HepG2 (cell line): ENCODE measurements around the gene PFKFB2. TPM values are rescaled to one million over a fixed set of nuclear protein-coding genes. Genes with fewer than 3 reads are reported as not detected.

Source experiments
- CBX5 ChIP-seq: sonication (generic); formaldehyde crosslinking; IDR thresholded peaks from 2 replicates; pipeline ENCODE4 v1.4.0; 2020; ENCODE audit warnings: missing genetic modification reagents, borderline replicate concordance
- FOXA1 ChIP-seq, 2 experiments: fragments of 450-650 bp in 1 of 2; sonication (generic) in 1 of 2; formaldehyde crosslinking in 1 of 2; IDR thresholded peaks; 2 replicates each; pipeline versions ENCODE4 v1.4.0 to v1.6.1; 2016 to 2020; ENCODE audit warnings: missing genetic modification reagents in 1 of 2
- FOXA3 ChIP-seq: IDR thresholded peaks from 2 replicates; pipeline ENCODE4 v1.6.1; 2016; ENCODE audit warnings: missing genetic modification reagents, missing compliant biosample characterization
- GABPA ChIP-seq, 2 experiments: IDR thresholded peaks; 2 replicates each; pipeline ENCODE4 v1.6.1; 2011 to 2016; ENCODE audit warnings: low read depth in 2 of 2, low read length in 1 of 2, missing biosample characterization in 1 of 2, missing genetic modification characterization in 1 of 2
- NCOA2 ChIP-seq: sonication (generic); formaldehyde crosslinking; IDR thresholded peaks from 2 replicates; pipeline ENCODE4 v1.8.0; 2022; ENCODE audit warnings: inconsistent platforms
- NR3C1 ChIP-seq: sonication (generic); formaldehyde crosslinking; IDR thresholded peaks from 2 replicates; pipeline ENCODE4 v1.4.0; 2020; ENCODE audit warnings: missing genetic modification reagents
- RCOR2 ChIP-seq: IDR thresholded peaks from 2 replicates; pipeline ENCODE4 v1.6.1; 2016; ENCODE audit warnings: missing biosample characterization, missing genetic modification reagents
- RFX5 ChIP-seq: IDR thresholded peaks from 2 replicates; pipeline ENCODE4 v1.6.1; 2011; ENCODE audit warnings: low read depth, low read length, improper control_type of control experiment
- RFXAP ChIP-seq: sonication (generic); formaldehyde crosslinking; IDR thresholded peaks from 2 replicates; pipeline ENCODE4 v1.4.0; 2020; ENCODE audit warnings: missing genetic modification reagents, borderline replicate concordance
- SALL2 ChIP-seq: sonication (generic); formaldehyde crosslinking; IDR thresholded peaks from 2 replicates; pipeline ENCODE4 v1.8.1; 2023; ENCODE audit warnings: mild to moderate bottlenecking, missing genetic modification reagents, inconsistent platforms
- SRSF9 ChIP-seq: fragments of 200-400 bp; formaldehyde crosslinking; IDR thresholded peaks from 2 replicates; pipeline ENCODE4 v1.6.1; 2018; ENCODE audit warnings: borderline replicate concordance, mild to moderate bottlenecking, low read depth, low read length; ENCODE audit not compliant: insufficient read depth, poor library complexity, severe bottlenecking
- TAF1 ChIP-seq: sonication (generic); formaldehyde crosslinking; IDR thresholded peaks from 2 replicates; pipeline ENCODE4 v1.4.0; 2020; ENCODE audit warnings: missing genetic modification reagents
- YEATS2 ChIP-seq: sonication (generic); formaldehyde crosslinking; IDR thresholded peaks from 2 replicates; pipeline ENCODE4 v1.4.0; 2020; ENCODE audit warnings: missing genetic modification reagents, borderline replicate concordance
- ZNF136 ChIP-seq: sonication (generic); formaldehyde crosslinking; IDR thresholded peaks from 2 replicates; pipeline ENCODE4 v1.8.1; 2022; ENCODE audit warnings: low read depth, mild to moderate bottlenecking, moderate library complexity, missing genetic modification reagents
- ZNF180 ChIP-seq: sonication (generic); formaldehyde crosslinking; IDR thresholded peaks from 2 replicates; pipeline ENCODE4 v1.4.0; 2020; ENCODE audit warnings: low read depth, missing genetic modification reagents, borderline replicate concordance
- ZNF772 ChIP-seq: sonication (generic); formaldehyde crosslinking; IDR thresholded peaks from 2 replicates; pipeline ENCODE4 v1.5.0; 2020; ENCODE audit warnings: mild to moderate bottlenecking, missing genetic modification reagents
- polyA plus RNA-seq, 8 experiments: library from polyadenylated mRNA; depleted of rRNA in 3 of 8; stranded (reverse) in 7 of 8; unstranded in 1 of 8; fragments of >200 nt; fragmentation: Illumina TruSeq in 4 of 8; extraction: Trizol in 4 of 8; gene quantifications; 2 replicates each; pipeline versions ENCODE4 v1.2.1 to v1.2.3, GENCODE V29; 2011 to 2016; ENCODE audit warnings: low read depth in 4 of 8, missing spikeins in 1 of 8, mixed read lengths in 1 of 8; ENCODE audit not compliant: insufficient read depth in 1 of 8
- total RNA-seq, 5 experiments: library from RNA; depleted of rRNA; stranded (reverse); fragments of >200 nt; fragmentation: Illumina TruSeq; extraction: Trizol; gene quantifications; 2 replicates each; pipeline ENCODE4 v1.2.3, GENCODE V29; 2016; ENCODE audit warnings: low read depth in 1 of 5
- TF ChIP-seq, protein P1 (sequence below): IDR thresholded peaks from 2 replicates; pipeline ENCODE4 v1.6.1; 2016
- TF ChIP-seq, protein P2 (sequence below): sonication (generic); formaldehyde crosslinking; IDR thresholded peaks from 2 replicates; pipeline ENCODE4 v1.9.0; 2021; ENCODE audit warnings: missing genetic modification reagents, mild to moderate bottlenecking, borderline replicate concordance
- TF ChIP-seq, protein P3 (sequence below): sonication (generic); formaldehyde crosslinking; IDR thresholded peaks from 2 replicates; pipeline ENCODE4 v1.4.0; 2020; ENCODE audit warnings: missing genetic modification reagents, low read depth, mild to moderate bottlenecking, borderline replicate concordance
- TF ChIP-seq, protein P4 (sequence below): IDR thresholded peaks from 2 replicates; pipeline ENCODE4 v1.6.1; 2018; ENCODE audit warnings: missing genetic modification reagents
- TF ChIP-seq, protein P5 (sequence below): sonication (generic); formaldehyde crosslinking; IDR thresholded peaks from 2 replicates; pipeline ENCODE4 v1.4.0; 2020; ENCODE audit warnings: missing genetic modification reagents

The PFKFB2 gene
- total and polyA plus RNA-seq, 2 of the 13 experiments (the other 11 are each of a cell fraction or from before 2014, with no cell fraction given), result 4.6 to 10.6 TPM

DNA sequence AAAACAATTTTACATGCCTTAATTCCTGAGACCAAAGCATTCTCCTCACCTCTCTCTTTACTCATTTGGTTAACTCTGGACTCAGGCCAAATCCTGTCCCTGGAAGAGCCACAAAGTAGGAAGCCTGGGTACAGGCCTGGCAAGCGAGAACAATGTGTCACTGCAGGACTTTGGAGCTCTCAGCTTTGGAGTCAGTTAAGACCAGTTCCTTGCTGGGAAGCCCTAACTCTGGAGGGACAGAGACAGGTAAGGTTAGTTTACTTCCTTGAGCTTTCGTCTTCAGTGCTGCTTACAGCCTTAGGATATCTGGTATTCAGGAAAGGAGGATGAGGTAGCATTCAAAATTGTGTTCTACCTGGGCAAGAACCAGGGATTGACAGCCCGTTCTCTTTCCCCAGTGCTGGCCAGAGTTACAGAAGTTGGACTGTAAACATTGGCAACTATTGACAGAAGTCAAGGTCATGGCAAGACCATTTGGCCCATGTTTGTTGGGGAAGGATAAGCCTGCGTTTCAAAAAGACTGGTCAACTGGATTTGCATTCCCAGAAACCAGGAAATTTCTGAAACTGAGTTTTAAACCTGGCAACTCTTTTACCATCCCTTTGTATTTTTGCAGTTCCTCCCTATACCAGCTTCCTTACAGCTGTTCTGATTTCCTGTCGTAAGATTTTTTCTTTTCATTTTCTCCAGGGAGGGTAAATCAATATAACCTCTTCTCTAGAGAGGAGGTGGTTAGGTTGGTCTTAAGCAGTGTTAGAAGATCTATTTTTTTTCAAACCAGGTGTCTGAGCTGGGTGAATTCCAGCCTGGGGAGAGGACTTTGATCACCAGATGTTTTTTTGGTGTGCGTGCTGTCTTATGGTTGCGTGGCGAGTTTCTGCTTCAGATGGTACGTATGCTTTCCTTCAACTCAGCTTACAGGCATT is 35.9 kb downstream of the PFKFB2 start, which contains the start of gene C4BPB (continued):
- TF ChIP-seq, protein P1, sequence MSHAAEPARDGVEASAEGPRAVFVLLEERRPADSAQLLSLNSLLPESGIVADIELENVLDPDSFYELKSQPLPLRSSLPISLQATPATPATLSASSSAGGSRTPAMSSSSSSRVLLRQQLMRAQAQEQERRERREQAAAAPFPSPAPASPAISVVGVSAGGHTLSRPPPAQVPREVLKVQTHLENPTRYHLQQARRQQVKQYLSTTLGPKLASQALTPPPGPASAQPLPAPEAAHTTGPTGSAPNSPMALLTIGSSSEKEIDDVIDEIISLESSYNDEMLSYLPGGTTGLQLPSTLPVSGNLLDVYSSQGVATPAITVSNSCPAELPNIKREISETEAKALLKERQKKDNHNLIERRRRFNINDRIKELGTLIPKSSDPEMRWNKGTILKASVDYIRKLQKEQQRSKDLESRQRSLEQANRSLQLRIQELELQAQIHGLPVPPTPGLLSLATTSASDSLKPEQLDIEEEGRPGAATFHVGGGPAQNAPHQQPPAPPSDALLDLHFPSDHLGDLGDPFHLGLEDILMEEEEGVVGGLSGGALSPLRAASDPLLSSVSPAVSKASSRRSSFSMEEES (CRISPR knock-in tag), result peak; percentile 73
- TF ChIP-seq, protein P2, sequence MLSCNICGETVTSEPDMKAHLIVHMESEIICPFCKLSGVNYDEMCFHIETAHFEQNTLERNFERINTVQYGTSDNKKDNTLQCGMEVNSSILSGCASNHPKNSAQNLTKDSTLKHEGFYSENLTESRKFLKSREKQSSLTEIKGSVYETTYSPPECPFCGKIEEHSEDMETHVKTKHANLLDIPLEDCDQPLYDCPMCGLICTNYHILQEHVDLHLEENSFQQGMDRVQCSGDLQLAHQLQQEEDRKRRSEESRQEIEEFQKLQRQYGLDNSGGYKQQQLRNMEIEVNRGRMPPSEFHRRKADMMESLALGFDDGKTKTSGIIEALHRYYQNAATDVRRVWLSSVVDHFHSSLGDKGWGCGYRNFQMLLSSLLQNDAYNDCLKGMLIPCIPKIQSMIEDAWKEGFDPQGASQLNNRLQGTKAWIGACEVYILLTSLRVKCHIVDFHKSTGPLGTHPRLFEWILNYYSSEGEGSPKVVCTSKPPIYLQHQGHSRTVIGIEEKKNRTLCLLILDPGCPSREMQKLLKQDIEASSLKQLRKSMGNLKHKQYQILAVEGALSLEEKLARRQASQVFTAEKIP (CRISPR knock-in tag), result no peak
- TF ChIP-seq TAF1, result peak; percentile 40; the same call in 1 of the 2 replicates
- TF ChIP-seq SRSF9, result no peak
- TF ChIP-seq, protein P3, sequence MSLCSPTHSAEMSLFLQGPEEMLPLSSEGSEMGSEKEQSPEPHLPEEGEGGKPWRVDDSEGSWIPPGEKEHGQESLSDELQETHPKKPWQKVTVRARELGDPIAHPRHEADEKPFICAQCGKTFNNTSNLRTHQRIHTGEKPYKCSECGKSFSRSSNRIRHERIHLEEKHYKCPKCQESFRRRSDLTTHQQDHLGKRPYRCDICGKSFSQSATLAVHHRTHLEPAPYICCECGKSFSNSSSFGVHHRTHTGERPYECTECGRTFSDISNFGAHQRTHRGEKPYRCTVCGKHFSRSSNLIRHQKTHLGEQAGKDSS, result 0 out of 2 replicates have a peak, but pooled peaks have one; percentile 71
- TF ChIP-seq RCOR2, result peak; percentile 78
- TF ChIP-seq RFX5, result 0 out of 2 replicates have a peak, but pooled peaks have one; percentile 13
- peak; percentile 92 for TF ChIP-seq NCOA2 (CRISPR knock-in tag)
- TF ChIP-seq NR3C1 (CRISPR knock-in tag), result no peak
- TF ChIP-seq YEATS2, result peak; percentile 53; the same call in 1 of the 2 replicates
- peak; percentile 32; the same call in 1 of the 2 replicates for TF ChIP-seq RFXAP (CRISPR knock-in tag)
- TF ChIP-seq FOXA3 (CRISPR knock-in tag), result peak; percentile 98
- TF ChIP-seq ZNF136 (CRISPR knock-in tag), result peak; percentile 47; the same call in 1 of the 2 replicates
- peak; percentile 92 for TF ChIP-seq FOXA1 (IDR thresholded peaks at IDR 0.05)
- peak; percentile 99 for TF ChIP-seq FOXA1 (CRISPR knock-in tag; IDR thresholded peaks at IDR 0.05)
- peak; percentile 21; the same call in 1 of the 2 replicates for TF ChIP-seq CBX5 (CRISPR knock-in tag)
- TF ChIP-seq SALL2, result no peak
- TF ChIP-seq, protein P4, sequence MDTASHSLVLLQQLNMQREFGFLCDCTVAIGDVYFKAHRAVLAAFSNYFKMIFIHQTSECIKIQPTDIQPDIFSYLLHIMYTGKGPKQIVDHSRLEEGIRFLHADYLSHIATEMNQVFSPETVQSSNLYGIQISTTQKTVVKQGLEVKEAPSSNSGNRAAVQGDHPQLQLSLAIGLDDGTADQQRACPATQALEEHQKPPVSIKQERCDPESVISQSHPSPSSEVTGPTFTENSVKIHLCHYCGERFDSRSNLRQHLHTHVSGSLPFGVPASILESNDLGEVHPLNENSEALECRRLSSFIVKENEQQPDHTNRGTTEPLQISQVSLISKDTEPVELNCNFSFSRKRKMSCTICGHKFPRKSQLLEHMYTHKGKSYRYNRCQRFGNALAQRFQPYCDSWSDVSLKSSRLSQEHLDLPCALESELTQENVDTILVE (CRISPR knock-in tag), result 0 out of 2 replicates have a peak, but pooled peaks have one; percentile 60
- TF ChIP-seq GABPA (IDR thresholded peaks at IDR 0.05; ENCODE audit: low read depth, low read length), result no peak
- TF ChIP-seq GABPA (CRISPR knock-in tag; IDR thresholded peaks at IDR 0.05; ENCODE audit: low read depth), result peak; percentile 19; the same call in 1 of the 2 replicates
- TF ChIP-seq, protein P5, sequence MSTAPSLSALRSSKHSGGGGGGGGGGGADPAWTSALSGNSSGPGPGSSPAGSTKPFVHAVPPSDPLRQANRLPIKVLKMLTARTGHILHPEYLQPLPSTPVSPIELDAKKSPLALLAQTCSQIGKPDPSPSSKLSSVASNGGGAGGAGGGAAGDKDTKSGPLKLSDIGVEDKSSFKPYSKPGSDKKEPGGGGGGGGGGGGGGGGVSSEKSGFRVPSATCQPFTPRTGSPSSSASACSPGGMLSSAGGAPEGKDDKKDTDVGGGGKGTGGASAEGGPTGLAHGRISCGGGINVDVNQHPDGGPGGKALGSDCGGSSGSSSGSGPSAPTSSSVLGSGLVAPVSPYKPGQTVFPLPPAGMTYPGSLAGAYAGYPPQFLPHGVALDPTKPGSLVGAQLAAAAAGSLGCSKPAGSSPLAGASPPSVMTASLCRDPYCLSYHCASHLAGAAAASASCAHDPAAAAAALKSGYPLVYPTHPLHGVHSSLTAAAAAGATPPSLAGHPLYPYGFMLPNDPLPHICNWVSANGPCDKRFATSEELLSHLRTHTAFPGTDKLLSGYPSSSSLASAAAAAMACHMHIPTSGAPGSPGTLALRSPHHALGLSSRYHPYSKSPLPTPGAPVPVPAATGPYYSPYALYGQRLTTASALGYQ (CRISPR knock-in tag), result peak; percentile 82; the same call in 1 of the 2 replicates
- TF ChIP-seq ZNF772 (CRISPR knock-in tag), result no peak
- TF ChIP-seq ZNF180, result no peak
